ENCODE measurements around the gene VMO1. TPM values are rescaled to one million over a fixed set of nuclear protein-coding genes. Genes with fewer than 3 reads are reported as not detected.

VMO1 gene
- polyA plus RNA-seq, 1 experiment, result not detected

DNA sequence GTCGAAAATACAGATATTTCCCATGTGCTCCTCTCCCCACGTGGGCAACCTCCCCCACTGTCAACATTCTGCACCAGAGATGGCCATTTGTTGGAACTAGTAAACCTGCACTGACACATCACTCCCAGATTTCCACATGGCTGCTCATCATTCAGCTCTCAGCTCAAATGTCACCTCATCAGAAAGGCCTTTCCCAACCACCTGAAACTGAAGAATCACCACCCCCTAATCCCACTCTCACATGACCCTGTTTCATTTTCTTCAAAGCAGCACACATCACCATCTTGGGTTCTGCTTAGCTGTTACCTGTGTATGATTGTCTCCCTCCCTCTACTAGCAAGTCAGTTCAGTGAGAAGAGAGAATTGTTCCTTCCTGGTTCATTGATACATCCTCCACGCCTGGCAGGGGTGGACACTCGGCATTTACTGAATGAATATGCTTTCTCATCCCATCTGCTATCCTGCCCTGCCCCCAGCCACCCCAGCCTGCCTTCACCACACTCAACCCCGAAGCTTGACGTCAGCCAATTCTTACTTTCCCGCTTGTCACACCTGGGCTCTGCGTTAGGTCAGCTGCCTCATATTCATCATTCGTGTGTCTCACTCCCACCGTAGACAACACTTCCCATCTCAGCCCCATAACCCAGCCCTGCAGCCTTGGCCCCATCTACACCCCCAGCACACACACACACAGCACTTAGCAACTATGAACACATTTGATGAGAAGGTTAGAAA, 14.5 kb upstream of the VMO1 start:
- no peaks in the 10 kb centered on the region for H3K9me3 ChIP-seq (ENCODE audit: control insufficient read depth, insufficient read depth, low read length)
- no peak overlapping the region for H3K27ac ChIP-seq (ENCODE audit: low read depth, low read length)
- DNase-seq (ENCODE audit: low read depth, low spot score), result no peak
- no peaks in the 10 kb centered on the region for H3K27me3 ChIP-seq (ENCODE audit: control insufficient read depth, insufficient read depth, low read length)
- ChIA-PET CTCF (no interaction called here), POLR2A (no interaction called here)
- no peak overlapping the region for H3K4me3 ChIP-seq (ENCODE audit: low read depth, low read length)
- TF ChIP-seq, protein P1, sequence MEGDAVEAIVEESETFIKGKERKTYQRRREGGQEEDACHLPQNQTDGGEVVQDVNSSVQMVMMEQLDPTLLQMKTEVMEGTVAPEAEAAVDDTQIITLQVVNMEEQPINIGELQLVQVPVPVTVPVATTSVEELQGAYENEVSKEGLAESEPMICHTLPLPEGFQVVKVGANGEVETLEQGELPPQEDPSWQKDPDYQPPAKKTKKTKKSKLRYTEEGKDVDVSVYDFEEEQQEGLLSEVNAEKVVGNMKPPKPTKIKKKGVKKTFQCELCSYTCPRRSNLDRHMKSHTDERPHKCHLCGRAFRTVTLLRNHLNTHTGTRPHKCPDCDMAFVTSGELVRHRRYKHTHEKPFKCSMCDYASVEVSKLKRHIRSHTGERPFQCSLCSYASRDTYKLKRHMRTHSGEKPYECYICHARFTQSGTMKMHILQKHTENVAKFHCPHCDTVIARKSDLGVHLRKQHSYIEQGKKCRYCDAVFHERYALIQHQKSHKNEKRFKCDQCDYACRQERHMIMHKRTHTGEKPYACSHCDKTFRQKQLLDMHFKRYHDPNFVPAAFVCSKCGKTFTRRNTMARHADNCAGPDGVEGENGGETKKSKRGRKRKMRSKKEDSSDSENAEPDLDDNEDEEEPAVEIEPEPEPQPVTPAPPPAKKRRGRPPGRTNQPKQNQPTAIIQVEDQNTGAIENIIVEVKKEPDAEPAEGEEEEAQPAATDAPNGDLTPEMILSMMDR (IDR thresholded peaks at IDR 0.05; ENCODE audit: low read depth, low read length), result no peak

DNA sequence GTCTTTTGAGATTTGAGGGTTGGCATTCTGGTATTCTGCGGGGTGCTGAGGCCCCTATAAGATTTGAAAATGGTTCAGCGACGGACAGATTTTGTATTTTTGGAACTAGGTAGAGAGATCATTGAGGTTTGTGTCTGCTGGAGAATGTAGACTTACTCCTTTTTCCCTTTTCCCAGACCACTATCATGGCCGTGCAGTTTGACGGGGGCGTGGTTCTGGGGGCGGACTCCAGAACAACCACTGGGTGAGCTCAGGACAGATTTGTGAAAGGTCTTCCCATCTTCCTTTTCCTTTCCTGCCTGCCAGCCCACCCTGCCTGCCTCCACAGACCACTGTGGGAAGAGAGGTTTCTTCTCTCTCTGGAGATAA, 10.4 kb upstream of the VMO1 start:
- DNase-seq (ENCODE audit: low read depth, low spot score), result no peak
- ChIA-PET CTCF (interaction anchor here (0.7 to 1.2 kb wide), 2 partner anchors 35 to 107 kb away, joined by 3 read pairs; partner anchors contain the start of gene CHRNE), POLR2A (interaction anchor here (0.7 to 1.7 kb wide), 7 partner anchors 9 to 144 kb away, joined by 3 to 18 read pairs (median 4); partner anchors contain the start of genes ARRB2, PLD2, RNF167 and SLC25A11)
- Histone ChIP-seq H3K4me3 (ENCODE audit: low read depth, low read length) (peak overlapping the region; percentile 100), H3K9me3 (ENCODE audit: control insufficient read depth, insufficient read depth, low read length) (no peaks in the 10 kb centered on the region; the same call in 1 of the 2 replicates), H3K27ac (ENCODE audit: low read depth, low read length) (peak overlapping the region; percentile 31), H3K27me3 (ENCODE audit: control insufficient read depth, insufficient read depth, low read length) (no peaks in the 10 kb centered on the region)
- TF ChIP-seq, protein P1 (IDR thresholded peaks at IDR 0.05; ENCODE audit: low read depth, low read length), result no peak

DNA sequence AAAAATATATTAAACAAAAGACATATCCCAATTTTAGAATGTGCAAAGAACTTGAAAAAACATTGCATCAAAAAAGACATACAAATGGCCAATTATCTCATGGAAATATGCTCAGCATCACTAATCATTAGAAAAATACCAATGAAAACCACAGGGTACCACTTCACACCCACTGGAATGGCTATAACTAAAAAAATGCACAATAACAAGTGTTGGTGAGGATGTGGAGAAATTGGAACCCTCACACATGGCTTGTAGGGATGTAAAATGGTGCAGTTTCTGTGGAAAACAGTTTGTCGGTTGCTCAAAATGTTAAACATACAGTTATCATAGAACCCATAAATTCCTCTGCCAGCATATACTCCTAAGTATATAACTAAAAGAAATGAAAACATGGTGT, 9.0 kb upstream of the VMO1 start:
- Histone ChIP-seq H3K27me3 (ENCODE audit: control insufficient read depth, insufficient read depth, low read length) (no peaks in the 10 kb centered on the region), H3K9me3 (ENCODE audit: control insufficient read depth, insufficient read depth, low read length) (no peaks in the 10 kb centered on the region; the same call in 1 of the 2 replicates), H3K4me3 (ENCODE audit: low read depth, low read length) (no peak overlapping the region), H3K27ac (ENCODE audit: low read depth, low read length) (no peak overlapping the region)
- ChIA-PET CTCF (no interaction called here), POLR2A (no interaction called here)
- TF ChIP-seq, protein P1 (IDR thresholded peaks at IDR 0.05; ENCODE audit: low read depth, low read length), result no peak
- no peak for DNase-seq (ENCODE audit: low read depth, low spot score)

DNA sequence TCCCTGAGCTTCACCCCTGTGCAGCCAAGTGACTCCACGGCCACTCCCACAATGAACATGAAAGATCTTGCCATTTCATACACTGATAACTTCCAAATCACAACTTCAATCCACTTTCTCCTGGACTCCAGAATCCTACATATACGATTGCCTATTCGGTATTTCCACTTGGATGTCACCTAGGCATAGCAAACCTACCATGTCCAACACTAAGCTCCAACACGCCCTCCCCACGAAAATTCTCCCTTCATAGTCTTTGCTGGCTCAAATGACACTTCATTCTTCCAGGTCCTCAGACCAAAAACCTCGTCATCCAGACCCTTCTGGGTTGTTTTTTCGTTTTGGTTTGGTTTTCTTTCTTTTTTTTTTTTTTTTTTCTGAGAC, 4.5 kb upstream of the VMO1 start:
- Histone ChIP-seq H3K27me3 (ENCODE audit: control insufficient read depth, insufficient read depth, low read length) (peaks cover 12% of the 10 kb centered on the region), H3K4me3 (ENCODE audit: low read depth, low read length) (peak overlapping the region; percentile 66), H3K9me3 (ENCODE audit: control insufficient read depth, insufficient read depth, low read length) (no peaks in the 10 kb centered on the region; the same call in 1 of the 2 replicates), H3K27ac (ENCODE audit: low read depth, low read length) (peak overlapping the region; percentile 75)
- no peak for DNase-seq (ENCODE audit: low read depth, low spot score)
- POLR2A ChIA-PET, result interaction anchor here (1.5 kb wide), 3 partner anchors 11 to 68 kb away, joined by 3 to 5 read pairs (median 4); partner anchors contain the start of gene PLD2
- CTCF ChIA-PET, result interaction anchor here (0.6 to 5.7 kb wide), 19 partner anchors 11 to 149 kb away, joined by 3 to 46 read pairs (median 5); partner anchors contain the start of genes ARRB2, PELP1, PLD2 and RNF167
- TF ChIP-seq, protein P1 (IDR thresholded peaks at IDR 0.05; ENCODE audit: low read depth, low read length), result no peak
